Measurements from ENCODE around the gene CUX1.

GRCh38 chr7:102072636-102073209 is 255.3 kb downstream of the CUX1 start:
- TF ChIP-seq SPI1 (IDR thresholded peaks at IDR 0.05; ENCODE audit: low read depth, low read length) (no peak), POLR2A (IDR thresholded peaks at IDR 0.05; ENCODE audit: low read depth, low read length) (no peak), POLR2AphosphoS5 (IDR thresholded peaks at IDR 0.05; ENCODE audit: low read depth, low read length) (no peak), PAX5 (IDR thresholded peaks at IDR 0.05; ENCODE audit: insufficient read depth, low read length, severe bottlenecking) (no peak), TAF1 (IDR thresholded peaks at IDR 0.05; ENCODE audit: low read depth, low read length) (no peak), POU2F2 (IDR thresholded peaks at IDR 0.05; ENCODE audit: low read depth, low read length) (no peak)

Measured in GM12891 (cell line).